IMR-90 (cell line): Measurements from ENCODE around the gene KCNA10. TPM values are rescaled to one million over a fixed set of nuclear protein-coding genes. Genes with fewer than 3 reads are reported as not detected.

Experiments used
- ATAC-seq: fragments of 200-7000 bp; cut with Tn5 transposase; 2 replicates; pipeline ENCODE4 v1.9.1; 2020; ENCODE audit warnings: low read depth, mild to moderate bottlenecking, moderate library complexity
- BruUV-seq: library from RNA; stranded (reverse); fragments of 400-500 nt; replicated peaks from 2 replicates; lab custom pipeline; 2021; lab: Mats Ljungman, UMichigan
- CTCF ChIA-PET: fragments of 300-600 bp; formaldehyde crosslinking; extraction: SDS; loops from one replicate; lab custom pipeline; 2021; ENCODE audit warnings: antibody characterized with exemption; lab: Yijun Ruan, JAX
- POLR2A ChIA-PET: fragments of 300-600 bp; sonication (Branson Sonifier 250); formaldehyde crosslinking; loops from one replicate; lab custom pipeline; 2022; ENCODE audit warnings: antibody characterized with exemption; ENCODE audit not compliant: unreplicated experiment; lab: Charles Lee
- DNase-seq: peaks from one replicate; pipeline ENCODE4 v3.0.0; 2013
- H2AFZ ChIP-seq: replicated peaks from 2 replicates; pipeline ENCODE3; 2013; ENCODE audit warnings: low read length, mild to moderate bottlenecking; ENCODE audit not compliant: poor library complexity
- H2AK5ac ChIP-seq: 2 replicates; pipeline ENCODE4 v1.6.1; 2013; ENCODE audit warnings: low read depth, low read length, inconsistent platforms
- H2AK9ac ChIP-seq: replicated peaks from 2 replicates; pipeline ENCODE3; 2013; ENCODE audit warnings: mild to moderate bottlenecking, low read depth, low read length, moderate library complexity; ENCODE audit not compliant: poor library complexity
- H2BK120ac ChIP-seq: 2 replicates; pipeline ENCODE4 v1.6.1; 2013; ENCODE audit warnings: low read depth, low read length, inconsistent platforms
- H2BK15ac ChIP-seq: 3 replicates; pipeline ENCODE4 v1.6.1; 2013; ENCODE audit warnings: low read depth, low read length, inconsistent platforms
- H2BK20ac ChIP-seq: 2 replicates; pipeline ENCODE4 v1.6.1; 2013; ENCODE audit warnings: low read depth, mild to moderate bottlenecking, inconsistent platforms, low read length, moderate library complexity
- H2BK5ac ChIP-seq: 2 replicates; pipeline ENCODE4 v1.6.1; 2013; ENCODE audit warnings: mild to moderate bottlenecking, low read depth, low read length, inconsistent platforms; ENCODE audit not compliant: poor library complexity, severe bottlenecking
- H3K14ac ChIP-seq: replicated peaks from 2 replicates; pipeline ENCODE4 v1.6.1; 2013; ENCODE audit warnings: low read depth, low read length, inconsistent platforms
- H3K18ac ChIP-seq: 2 replicates; pipeline ENCODE4 v1.6.1; 2013; ENCODE audit warnings: low read depth, low read length, control low read depth
- H3K23ac ChIP-seq: 2 replicates; pipeline ENCODE4 v1.6.1; 2013; ENCODE audit warnings: low read depth, low read length, inconsistent platforms
- H3K27ac ChIP-seq: 2 replicates; pipeline ENCODE4 v1.5.1; 2013; ENCODE audit warnings: mild to moderate bottlenecking, control low read depth, low read length; ENCODE audit not compliant: insufficient read depth
- H3K27me3 ChIP-seq: 2 replicates; pipeline ENCODE4 v1.6.1; 2013; ENCODE audit warnings: low read length; ENCODE audit not compliant: control insufficient read depth, insufficient read depth
- H3K36me3 ChIP-seq: 2 replicates; pipeline ENCODE4 v1.6.1; 2013; ENCODE audit warnings: low read length, mixed read lengths; ENCODE audit not compliant: control insufficient read depth, insufficient read depth
- H3K4ac ChIP-seq: 2 replicates; pipeline ENCODE4 v1.6.1; 2013; ENCODE audit warnings: low read depth, low read length, inconsistent platforms
- H3K4me1 ChIP-seq: 2 replicates; pipeline ENCODE4 v1.6.1; 2013; ENCODE audit warnings: low read length, mixed read lengths; ENCODE audit not compliant: control insufficient read depth, insufficient read depth
- H3K4me2 ChIP-seq: 2 replicates; pipeline ENCODE4 v1.6.1; 2013; ENCODE audit warnings: low read depth, mild to moderate bottlenecking, control low read depth, low read length, moderate library complexity
- H3K4me3 ChIP-seq: 2 replicates; pipeline ENCODE4 v1.5.1; 2013; ENCODE audit warnings: low read depth, mild to moderate bottlenecking, control low read depth, low read length, moderate library complexity; ENCODE audit not compliant: insufficient read depth
- H3K56ac ChIP-seq: 2 replicates; pipeline ENCODE4 v1.6.1; 2013; ENCODE audit warnings: low read length, inconsistent platforms; ENCODE audit not compliant: insufficient read depth; ENCODE audit errors: extremely low read depth
- H3K79me1 ChIP-seq, 2 experiments: 2 replicates each; pipeline ENCODE4 v1.6.1; 2013; ENCODE audit warnings: low read length in 2 of 2, inconsistent platforms in 1 of 2, low read depth in 1 of 2
- H3K9ac ChIP-seq: 2 replicates; pipeline ENCODE4 v1.6.1; 2013; ENCODE audit warnings: low read depth, low read length, control low read depth
- H3K9me1 ChIP-seq: 2 replicates; pipeline ENCODE4 v1.6.1; 2013; ENCODE audit warnings: low read length, inconsistent platforms; ENCODE audit not compliant: insufficient read depth
- H3K9me3 ChIP-seq: 2 replicates; pipeline ENCODE4 v1.6.1; 2013; ENCODE audit warnings: low read length; ENCODE audit not compliant: control insufficient read depth, insufficient read depth
- H4K20me1 ChIP-seq: 2 replicates; pipeline ENCODE4 v1.6.1; 2013; ENCODE audit warnings: low read length, inconsistent platforms; ENCODE audit not compliant: insufficient read depth
- H4K5ac ChIP-seq: 2 replicates; pipeline ENCODE4 v1.6.1; 2013; ENCODE audit warnings: mild to moderate bottlenecking, low read depth, low read length, control low read depth
- H4K8ac ChIP-seq, 2 experiments: 2 replicates each; pipeline ENCODE4 v1.6.1; 2013; ENCODE audit warnings: low read depth in 2 of 2, low read length in 2 of 2, control low read depth in 1 of 2, inconsistent platforms in 1 of 2
- H4K91ac ChIP-seq: 2 replicates; pipeline ENCODE4 v1.6.1; 2013; ENCODE audit warnings: low read depth, low read length, inconsistent platforms; ENCODE audit not compliant: insufficient read depth
- MAZ ChIP-seq: IDR thresholded peaks from 2 replicates; pipeline ENCODE4 v1.6.1; 2012; ENCODE audit warnings: low read depth, mild to moderate bottlenecking, low read length, improper control_type of control experiment, moderate library complexity, borderline replicate concordance
- MXI1 ChIP-seq: IDR thresholded peaks from 2 replicates; pipeline ENCODE4 v1.6.1; 2012; ENCODE audit warnings: low read depth, mild to moderate bottlenecking, low read length, moderate library complexity, borderline replicate concordance
- NFE2L2 ChIP-seq: fragments of 150-350 bp; IDR thresholded peaks from 2 replicates; pipeline ENCODE4 v1.6.1; 2016; ENCODE audit warnings: low read depth, mild to moderate bottlenecking, low read length
- RAD21 ChIP-seq: IDR thresholded peaks from 2 replicates; pipeline ENCODE4 v1.6.1; 2012; ENCODE audit warnings: low read length, improper control_type of control experiment
- SMC3 ChIP-seq: fragments of 150-350 bp; IDR thresholded peaks from 2 replicates; pipeline ENCODE4 v1.6.1; 2016; ENCODE audit warnings: low read depth, mild to moderate bottlenecking, antibody characterized with exemption, low read length, moderate library complexity
- WGBS, 2 experiments: methylation state at CpG; one replicate each; pipeline versions ENCODE4 v1.1.5 to v1.1.7; 2013; ENCODE audit warnings: missing lambda C conversion rate in 2 of 2; ENCODE audit not compliant: insufficient read length in 1 of 2; ENCODE audit errors: extremely low coverage in 2 of 2; 5-methylcytosine and 5-hydroxymethylcytosine counted together
- dilution Hi-C: fragments of 300-500 bp; cut with HindIII; formaldehyde crosslinking; loops from one replicate; pipeline ENCODE4 v1.14.3; 2018; ENCODE audit warnings: low sequenced_read_pairs; ENCODE audit not compliant: unreplicated experiment
- in situ Hi-C: fragments of 300-500 bp; cut with MboI; formaldehyde crosslinking; loops from 3 replicates; pipeline ENCODE4 v1.14.3; 2019; ENCODE audit warnings: low sequenced_read_pairs, inconsistent platforms, mixed read lengths
- intact Hi-C: fragments of 100-400 bp; cut with micrococcal nuclease; formaldehyde crosslinking; loops from 2 replicates; pipeline ENCODE4 v1.10.0; 2022
- polyA plus RNA-seq, 3 experiments: library from polyadenylated mRNA; depleted of rRNA; stranded (reverse); fragments of >200 nt; gene quantifications; 2 replicates each; pipeline ENCODE4 v1.2.3, GENCODE V29; 2012; ENCODE audit warnings: low replicate concordance in 1 of 3
- total RNA-seq: library from RNA; depleted of rRNA; stranded (reverse); fragments of >200 nt; gene quantifications from 2 replicates; pipeline ENCODE4 v1.2.3, GENCODE V29; 2012
- TF ChIP-seq, protein P1 (sequence below): conservative IDR thresholded peaks from 2 replicates; pipeline ENCODE4 v1.5.1; 2012; ENCODE audit warnings: mild to moderate bottlenecking, low read depth, low read length, improper control_type of control experiment

Gene KCNA10
- total and polyA plus RNA-seq, 2 of the 4 experiments (the other 2 are of a cell fraction) = not detected

- CTCF ChIA-PET = interaction anchor here (0.6 to 3.1 kb wide), 29 partner anchors 10 to 299 kb away, joined by 3 to 31 read pairs (median 4); partner anchors contain the start of genes KCNC4 and RBM15
- Histone ChIP-seq H3K4me2 (no peak overlapping the region), H3K56ac (no peak overlapping the region), H3K9me3 (no peaks in the 10 kb centered on the region), H3K79me1 (no peaks in the 10 kb centered on the region), H2BK120ac (no peak overlapping the region), H3K14ac (no peak overlapping the region), H3K36me3 (no peaks in the 10 kb centered on the region), H3K18ac (no peak overlapping the region), H2AK9ac (no peak overlapping the region), H3K4me1 (no peaks in the 10 kb centered on the region), H2BK20ac (no peak overlapping the region), H3K9me1 (no peaks in the 10 kb centered on the region), H3K27me3 (peaks cover 22% of the 10 kb centered on the region), H3K4me3 (no peak overlapping the region), H2AFZ (no peak overlapping the region), H4K20me1 (no peaks in the 10 kb centered on the region), H3K4ac (no peak overlapping the region), H2BK15ac (no peak overlapping the region), H4K8ac (no peak overlapping the region), H2AK5ac (no peak overlapping the region; the same call in 1 of the 2 replicates), H4K91ac (no peak overlapping the region), H4K5ac (no peak overlapping the region), H3K23ac (no peak overlapping the region), H3K9ac (no peak overlapping the region), H3K27ac (no peak overlapping the region), H2BK5ac (no peak overlapping the region)
- in situ Hi-C loops (loop anchor here (10.0 kb wide), 1 partner anchor 81 kb away; no protein-coding TSS in a partner anchor), intact Hi-C loops (loop anchor here (1.0 to 5.0 kb wide), 7 partner anchors 33 to 409 kb away; no protein-coding TSS in a partner anchor), dilution Hi-C loops (no loop called here)
- TF ChIP-seq SMC3 (peak; percentile 90), RAD21 (peak; percentile 100), MXI1 (no peak), MAZ (0 out of 2 replicates have a peak, but pooled peaks have one; percentile 57), NFE2L2 (no peak)
- TF ChIP-seq, protein P1, sequence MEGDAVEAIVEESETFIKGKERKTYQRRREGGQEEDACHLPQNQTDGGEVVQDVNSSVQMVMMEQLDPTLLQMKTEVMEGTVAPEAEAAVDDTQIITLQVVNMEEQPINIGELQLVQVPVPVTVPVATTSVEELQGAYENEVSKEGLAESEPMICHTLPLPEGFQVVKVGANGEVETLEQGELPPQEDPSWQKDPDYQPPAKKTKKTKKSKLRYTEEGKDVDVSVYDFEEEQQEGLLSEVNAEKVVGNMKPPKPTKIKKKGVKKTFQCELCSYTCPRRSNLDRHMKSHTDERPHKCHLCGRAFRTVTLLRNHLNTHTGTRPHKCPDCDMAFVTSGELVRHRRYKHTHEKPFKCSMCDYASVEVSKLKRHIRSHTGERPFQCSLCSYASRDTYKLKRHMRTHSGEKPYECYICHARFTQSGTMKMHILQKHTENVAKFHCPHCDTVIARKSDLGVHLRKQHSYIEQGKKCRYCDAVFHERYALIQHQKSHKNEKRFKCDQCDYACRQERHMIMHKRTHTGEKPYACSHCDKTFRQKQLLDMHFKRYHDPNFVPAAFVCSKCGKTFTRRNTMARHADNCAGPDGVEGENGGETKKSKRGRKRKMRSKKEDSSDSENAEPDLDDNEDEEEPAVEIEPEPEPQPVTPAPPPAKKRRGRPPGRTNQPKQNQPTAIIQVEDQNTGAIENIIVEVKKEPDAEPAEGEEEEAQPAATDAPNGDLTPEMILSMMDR = peak; percentile 99; the same call in 1 of the 2 replicates
- no TSS peak for BruUV-seq
- DNase-seq (peak; percentile 71), ATAC-seq (peak; percentile 96)
- 0% methylated on average over 3 of the region's 8 CpGs; no CpG with 5 or more reads in 1 of the 2 experiments for WGBS, 2 experiments
- POLR2A ChIA-PET = interaction anchor here (0.6 kb wide), 1 partner anchor 148 kb away, joined by 3 read pairs; no protein-coding TSS in a partner anchor
Observed at GRCh38 chr1:110495926-110496600, 22.9 kb downstream of the KCNA10 start.
